A673 (cell line): ENCODE data around the gene CCDC88C. TPM values are rescaled to one million over a fixed set of nuclear protein-coding genes. Genes with fewer than 3 reads are reported as not detected.

Source experiments
- BruUV-seq: library from RNA; stranded (reverse); fragments of 400-500 nt; replicated peaks from 2 replicates; lab custom pipeline; 2021; lab: Mats Ljungman, UMichigan
- CTCF ChIA-PET: fragments of 300-600 bp; sonication (Branson Sonifier 250); formaldehyde crosslinking; loops from one replicate; lab custom pipeline; 2022; ENCODE audit warnings: antibody characterized with exemption; lab: Charles Lee
- POLR2A ChIA-PET: fragments of 300-600 bp; sonication (Branson Sonifier 250); formaldehyde crosslinking; loops from one replicate; lab custom pipeline; 2022; ENCODE audit warnings: antibody characterized with exemption; ENCODE audit not compliant: low non-redundant PET; lab: Charles Lee
- DNase-seq: peaks from one replicate; pipeline ENCODE4 v3.0.0-alpha.2; 2015; ENCODE audit warnings: low spot score
- H3K27ac ChIP-seq: fragments of 200-600 bp; sonication (generic); 2 replicates; pipeline ENCODE4 v1.5.1; 2016; ENCODE audit warnings: mixed run types, low read depth, mild to moderate bottlenecking, mixed read lengths, antibody characterized with exemption, low read length; ENCODE audit not compliant: poor library complexity, severe bottlenecking
- H3K27me3 ChIP-seq: fragments of 200-600 bp; sonication (generic); replicated peaks from 2 replicates; pipeline ENCODE4 v1.6.1; 2017; ENCODE audit warnings: mixed run types, low read depth, mild to moderate bottlenecking, mixed read lengths, antibody characterized with exemption, low read length; ENCODE audit not compliant: insufficient read depth, poor library complexity
- H3K36me3 ChIP-seq: fragments of 200-600 bp; sonication (generic); 2 replicates; pipeline ENCODE4 v1.6.1; 2016; ENCODE audit warnings: mixed run types, mild to moderate bottlenecking, mixed read lengths, antibody characterized with exemption, low read length; ENCODE audit not compliant: insufficient read depth, poor library complexity, severe bottlenecking
- H3K4me1 ChIP-seq: fragments of 200-600 bp; sonication (generic); 2 replicates; pipeline ENCODE4 v1.6.1; 2017; ENCODE audit warnings: mixed run types, mild to moderate bottlenecking, mixed read lengths, antibody characterized with exemption, low read length; ENCODE audit not compliant: insufficient read depth, poor library complexity, severe bottlenecking
- H3K4me3 ChIP-seq: fragments of 200-600 bp; sonication (generic); 2 replicates; pipeline ENCODE4 v1.5.1; 2016; ENCODE audit warnings: low read depth, mixed run types, mild to moderate bottlenecking, mixed read lengths, low read length; ENCODE audit not compliant: poor library complexity, severe bottlenecking
- H3K9me3 ChIP-seq: fragments of 200-600 bp; sonication (generic); 2 replicates; pipeline ENCODE4 v1.6.1; 2016; ENCODE audit warnings: mixed run types, low read depth, mild to moderate bottlenecking, mixed read lengths, antibody characterized with exemption, low read length; ENCODE audit not compliant: poor library complexity, severe bottlenecking
- CTCF ChIP-seq: fragments of 300-800, 200-600 bp; sonication (generic); conservative IDR thresholded peaks from 2 replicates; pipeline ENCODE4 v1.5.1; 2017; ENCODE audit warnings: low read depth, mild to moderate bottlenecking, antibody characterized with exemption, low read length, moderate library complexity, mixed read lengths
- EZH2 ChIP-seq: fragments of 200-600 bp; sonication (generic); IDR thresholded peaks from 2 replicates; pipeline ENCODE4 v1.6.1; 2017; ENCODE audit warnings: borderline replicate concordance, low read depth, mild to moderate bottlenecking, mixed read lengths, antibody characterized with exemption, low read length; ENCODE audit not compliant: poor library complexity, severe bottlenecking
- intact Hi-C: fragments of 100-400 bp; cut with micrococcal nuclease; formaldehyde crosslinking; loops from one replicate; pipeline ENCODE4 v1.10.0; 2022; ENCODE audit not compliant: unreplicated experiment
- total RNA-seq: library from RNA; stranded (reverse); gene quantifications from 2 replicates; pipeline ENCODE4 v1.2.3, GENCODE V29; 2021

CCDC88C gene
- total RNA-seq, 1 experiment from 2014 or later, result 49.1 TPM

DNA sequence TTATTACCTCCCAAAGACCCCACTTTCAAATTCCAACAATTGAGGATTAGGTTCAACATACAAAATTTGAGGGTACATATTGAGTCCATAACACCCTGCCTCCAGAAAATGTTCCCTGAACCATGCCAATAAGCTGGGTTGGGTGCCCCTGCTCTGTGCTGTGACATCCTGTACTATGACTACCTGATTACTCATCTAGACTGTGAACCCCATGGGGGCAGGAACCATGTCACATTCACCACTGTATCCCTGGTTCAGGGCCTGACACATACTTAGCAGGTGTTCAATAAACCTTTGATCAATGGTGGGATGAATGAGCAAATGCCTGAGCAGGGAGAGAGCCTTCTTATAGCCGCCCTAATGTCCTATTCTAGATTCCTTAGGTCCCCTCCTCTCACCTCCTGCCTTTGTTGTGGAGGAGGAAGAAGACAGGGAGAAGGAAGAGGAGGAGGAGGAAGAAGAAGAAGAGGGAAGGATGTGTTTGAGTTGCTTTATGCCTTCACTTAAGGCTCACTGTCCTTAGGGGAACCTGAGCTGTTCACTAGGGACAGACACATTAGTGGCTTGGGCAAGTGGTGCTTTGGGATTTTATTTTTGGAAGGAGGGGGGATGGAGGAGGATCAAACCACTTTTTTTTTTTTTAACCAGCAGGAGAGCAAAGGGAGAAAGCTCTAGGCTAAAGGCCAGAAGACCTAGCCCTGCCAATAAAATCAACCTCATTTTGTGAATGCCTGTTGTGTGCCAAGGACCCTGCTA lies 194.4 kb downstream of the CCDC88C start:
- no peak for DNase-seq
- intact Hi-C loops, result no loop called here
- no TSS peak for BruUV-seq
- Histone ChIP-seq H3K27me3 (no peaks in the 10 kb centered on the region), H3K27ac (no peak overlapping the region), H3K4me1 (no peaks in the 10 kb centered on the region), H3K9me3 (no peaks in the 10 kb centered on the region), H3K36me3 (no peaks in the 10 kb centered on the region), H3K4me3 (no peak overlapping the region)
- POLR2A ChIA-PET, result no interaction called here
- CTCF ChIA-PET, result interaction anchor here (0.7 kb wide), 1 partner anchor 320 kb away, joined by 4 read pairs; no protein-coding TSS in a partner anchor
- TF ChIP-seq CTCF, result no peak
- no peak for TF ChIP-seq EZH2

Other genes starting within 250 kb of the CCDC88C start
- 0.15 and 0.30 TPM in 2 replicates for gene GPR68, start 173.1 kb downstream of the CCDC88C start, total RNA-seq
- 95.0 and 101 TPM in 2 replicates for gene PPP4R3A, start 92.5 kb upstream of the CCDC88C start, total RNA-seq